Mesothelial cell of epicardium (in vitro differentiated cells): ENCODE results near the gene CACNA1I. TPM values are rescaled to one million over a fixed set of nuclear protein-coding genes. Genes with fewer than 3 reads are reported as not detected.
"Not testable (repeated sequence)": the region's sequence is repeated elsewhere in the genome, so short reads cannot be mapped to it uniquely, and the experiment has no call there.

ENCODE experiments used
- DNase-seq, 2 experiments: peaks; one replicate each; pipeline ENCODE4 v3.0.0; 2021; ENCODE audit warnings: low spot score in 2 of 2; ENCODE audit not compliant: unreplicated experiment in 2 of 2
- H3K27ac Mint-ChIP-seq: 2 replicates; pipeline ENCODE4 v1.8.0; 2021; ENCODE audit warnings: mixed read lengths
- H3K27me3 Mint-ChIP-seq: 2 replicates; pipeline ENCODE4 v1.8.0; 2021; ENCODE audit warnings: low read depth, mixed read lengths
- H3K36me3 Mint-ChIP-seq: 2 replicates; pipeline ENCODE4 v1.8.0; 2021; ENCODE audit warnings: mixed read lengths
- H3K4me1 Mint-ChIP-seq: 2 replicates; pipeline ENCODE4 v1.8.0; 2021; ENCODE audit warnings: mixed read lengths
- H3K4me3 Mint-ChIP-seq: 2 replicates; pipeline ENCODE4 v1.8.0; 2021; ENCODE audit warnings: mild to moderate bottlenecking, moderate library complexity, mixed read lengths
- H3K9me3 Mint-ChIP-seq: 2 replicates; pipeline ENCODE4 v1.8.0; 2021; ENCODE audit warnings: mixed read lengths
- total RNA-seq: library from RNA; stranded (reverse); gene quantifications from 3 replicates; pipeline ENCODE4 v1.2.1, GENCODE V29; 2021
- TF ChIP-seq, protein P1 (sequence below): fragments of 200-600 bp; sonication (generic); IDR thresholded peaks from one replicate; pipeline ENCODE4 v1.5.0; 2021; ENCODE audit warnings: antibody characterized with exemption; ENCODE audit not compliant: unreplicated experiment

CACNA1I gene
- total RNA-seq, 1 donor from 2014 or later = 0.31 TPM

DNA sequence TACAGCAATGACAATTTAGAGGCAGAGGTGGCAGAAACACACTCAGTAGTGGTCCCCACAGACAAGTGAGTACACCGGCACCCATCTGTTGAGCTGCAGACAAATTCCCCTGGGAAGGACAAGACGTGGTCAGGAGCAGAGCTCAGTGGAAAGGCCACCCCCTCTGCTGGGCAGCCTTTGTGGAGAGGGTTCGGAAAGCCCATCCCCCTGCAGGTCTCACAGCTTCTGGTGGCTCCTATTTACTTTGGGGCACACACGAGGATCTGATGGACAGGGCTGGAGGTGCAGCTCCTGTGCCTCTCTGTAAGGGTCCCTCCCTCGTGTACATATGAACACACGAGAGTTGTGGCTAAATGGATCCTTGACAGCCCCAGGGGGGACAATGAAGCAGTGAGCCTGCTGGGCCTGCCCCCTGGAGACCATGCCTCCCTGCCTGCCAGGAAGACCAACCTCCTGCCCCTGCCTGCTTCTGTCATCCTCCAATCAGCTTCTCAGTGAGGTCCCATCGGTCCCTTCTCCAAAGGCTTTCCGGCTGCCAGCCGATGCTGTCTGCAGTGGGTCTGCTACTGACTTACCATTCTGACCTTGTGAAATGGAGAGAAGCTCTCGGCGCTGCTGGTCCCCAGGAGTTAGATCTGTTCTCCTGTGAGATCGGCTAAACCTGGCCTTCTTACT is 161.5 kb downstream of the CACNA1I start:
- DNase-seq = peak in 1 of 2 experiments; percentile 37
- Mint-ChIP-seq H3K27me3 (peaks cover 41% of the 10 kb centered on the region), H3K36me3 (no peaks in the 10 kb centered on the region), H3K4me3 (no peak overlapping the region), H3K9me3 (no peaks in the 10 kb centered on the region), H3K4me1 (no peaks in the 10 kb centered on the region), H3K27ac (no peak overlapping the region)
- TF ChIP-seq, protein P1, sequence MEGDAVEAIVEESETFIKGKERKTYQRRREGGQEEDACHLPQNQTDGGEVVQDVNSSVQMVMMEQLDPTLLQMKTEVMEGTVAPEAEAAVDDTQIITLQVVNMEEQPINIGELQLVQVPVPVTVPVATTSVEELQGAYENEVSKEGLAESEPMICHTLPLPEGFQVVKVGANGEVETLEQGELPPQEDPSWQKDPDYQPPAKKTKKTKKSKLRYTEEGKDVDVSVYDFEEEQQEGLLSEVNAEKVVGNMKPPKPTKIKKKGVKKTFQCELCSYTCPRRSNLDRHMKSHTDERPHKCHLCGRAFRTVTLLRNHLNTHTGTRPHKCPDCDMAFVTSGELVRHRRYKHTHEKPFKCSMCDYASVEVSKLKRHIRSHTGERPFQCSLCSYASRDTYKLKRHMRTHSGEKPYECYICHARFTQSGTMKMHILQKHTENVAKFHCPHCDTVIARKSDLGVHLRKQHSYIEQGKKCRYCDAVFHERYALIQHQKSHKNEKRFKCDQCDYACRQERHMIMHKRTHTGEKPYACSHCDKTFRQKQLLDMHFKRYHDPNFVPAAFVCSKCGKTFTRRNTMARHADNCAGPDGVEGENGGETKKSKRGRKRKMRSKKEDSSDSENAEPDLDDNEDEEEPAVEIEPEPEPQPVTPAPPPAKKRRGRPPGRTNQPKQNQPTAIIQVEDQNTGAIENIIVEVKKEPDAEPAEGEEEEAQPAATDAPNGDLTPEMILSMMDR = no peak

- H3K9me3 Mint-ChIP-seq = no peaks in the 10 kb centered on the region
Observed at GRCh38 chr22:39732625-39733024, 162.1 kb downstream of the CACNA1I start.

DNA sequence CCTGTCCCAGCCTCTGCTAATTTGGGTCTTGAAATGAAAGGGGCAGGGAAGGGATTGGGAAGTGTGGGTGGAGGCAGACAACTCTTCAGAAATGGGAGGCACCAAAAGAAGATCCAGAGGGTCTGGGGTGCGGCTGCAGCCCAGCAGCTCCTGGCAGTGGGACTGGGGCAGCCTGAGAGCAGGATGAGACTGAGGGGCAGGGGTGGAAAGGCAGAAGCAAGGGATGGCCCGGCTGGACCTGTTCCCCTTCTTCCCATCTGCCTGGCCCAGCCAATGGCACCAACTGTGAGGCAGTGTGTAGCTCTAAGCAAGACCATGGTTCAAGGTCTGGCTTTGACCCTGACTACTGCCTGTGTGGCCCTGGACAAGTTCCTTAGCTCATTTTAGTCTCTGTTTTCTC is 162.6 kb downstream of the CACNA1I start:
- DNase-seq = no peak
- no peaks in the 10 kb centered on the region for H3K36me3 Mint-ChIP-seq
- TF ChIP-seq, protein P1 = no peak
- H3K27me3 Mint-ChIP-seq = peaks cover 38% of the 10 kb centered on the region
- H3K4me3 Mint-ChIP-seq = no peak overlapping the region
- no peaks in the 10 kb centered on the region for H3K9me3 Mint-ChIP-seq
- no peak overlapping the region for H3K27ac Mint-ChIP-seq
- no peaks in the 10 kb centered on the region for H3K4me1 Mint-ChIP-seq

More at GRCh38 chr22:39732625-39733024, 162.1 kb downstream of the CACNA1I start:
- Mint-ChIP-seq H3K4me1 (no peaks in the 10 kb centered on the region), H3K27ac (no peak overlapping the region), H3K27me3 (peaks cover 37% of the 10 kb centered on the region), H3K36me3 (no peaks in the 10 kb centered on the region), H3K4me3 (no peak overlapping the region)
- TF ChIP-seq, protein P1 = no peak
- DNase-seq = no peak

DNA sequence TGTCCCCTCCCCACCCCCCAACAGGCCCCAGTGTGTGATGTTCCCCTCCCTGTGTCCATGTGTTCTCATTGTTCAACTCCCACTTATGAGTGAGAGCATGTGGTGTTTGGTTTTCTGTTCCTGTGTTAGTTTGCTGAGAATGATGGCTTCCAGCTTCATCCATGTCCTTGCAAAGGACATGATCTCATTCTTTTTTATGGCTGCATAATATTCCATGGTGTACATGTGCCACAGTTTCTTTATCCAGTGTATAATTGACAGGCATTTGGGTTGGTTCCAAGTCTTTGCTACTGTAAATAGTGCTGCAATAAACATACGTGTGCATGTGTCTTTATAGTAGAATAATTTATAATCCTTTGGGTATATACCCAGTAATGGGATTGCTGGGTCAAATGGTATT is 163.5 kb downstream of the CACNA1I start:
- DNase-seq, H3K27ac Mint-ChIP-seq, H3K4me3 Mint-ChIP-seq, H3K9me3 Mint-ChIP-seq, H3K36me3 Mint-ChIP-seq, H3K4me1 Mint-ChIP-seq: not testable (repeated sequence)
- H3K27me3 Mint-ChIP-seq = peaks cover 37% of the 10 kb centered on the region

DNA sequence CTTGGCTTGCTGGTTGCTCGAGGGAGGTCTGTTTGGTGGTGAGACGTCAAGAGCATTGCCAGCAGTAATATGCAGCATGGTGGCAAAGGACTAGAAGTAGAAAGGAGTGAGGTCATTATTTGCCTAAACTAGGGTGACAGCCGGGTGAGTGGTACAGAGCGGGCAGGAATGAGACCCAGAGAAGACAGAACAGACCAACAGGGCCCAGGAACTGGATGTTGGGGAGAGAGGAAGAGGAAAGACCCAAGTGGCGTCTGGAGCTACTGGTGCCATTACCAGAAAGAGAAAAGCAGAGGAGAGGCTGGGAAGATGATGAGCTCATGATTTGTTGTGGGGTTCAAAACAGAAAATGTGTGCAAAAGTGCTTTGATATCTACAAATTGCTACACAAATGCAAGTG is 164.3 kb downstream of the CACNA1I start:
- no peaks in the 10 kb centered on the region for H3K36me3 Mint-ChIP-seq
- H3K27me3 Mint-ChIP-seq = peaks cover 37% of the 10 kb centered on the region

DNA sequence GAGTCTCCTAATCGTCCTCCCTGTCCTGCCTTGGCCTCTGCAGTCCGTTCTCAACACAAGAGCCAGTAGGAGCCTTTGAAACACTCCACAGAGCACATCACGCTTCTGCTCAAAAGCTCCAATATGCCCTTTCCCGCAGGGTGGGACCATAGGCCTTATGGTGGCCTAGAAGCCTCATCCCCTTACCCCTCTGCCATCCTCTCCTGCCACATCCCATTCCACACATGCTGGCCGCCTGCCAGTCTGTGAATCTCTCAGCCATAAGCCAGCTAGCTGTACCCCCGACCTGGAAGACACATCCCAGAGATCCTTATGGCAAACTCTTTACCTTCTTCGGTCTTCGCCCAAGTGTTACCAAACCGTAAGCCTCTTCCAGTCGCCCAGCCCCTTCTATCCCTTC is 165.2 kb downstream of the CACNA1I start:
- no peak overlapping the region for H3K27ac Mint-ChIP-seq
- no peak for DNase-seq
- peaks cover 4% of the 10 kb centered on the region for H3K9me3 Mint-ChIP-seq
- H3K4me1 Mint-ChIP-seq = no peaks in the 10 kb centered on the region
- no peaks in the 10 kb centered on the region for H3K36me3 Mint-ChIP-seq
- no peak overlapping the region for H3K4me3 Mint-ChIP-seq
- TF ChIP-seq, protein P1 = no peak
- H3K27me3 Mint-ChIP-seq = peaks cover 37% of the 10 kb centered on the region

More for the DNA sequence above, 164.3 kb downstream of the CACNA1I start:
- TF ChIP-seq, protein P1 = no peak
- H3K4me1 Mint-ChIP-seq = no peaks in the 10 kb centered on the region
- H3K4me3 Mint-ChIP-seq = no peak overlapping the region
- no peak for DNase-seq
- H3K27ac Mint-ChIP-seq = no peak overlapping the region
- peaks cover 4% of the 10 kb centered on the region for H3K9me3 Mint-ChIP-seq
